HepG2 (cell line): Measurements from ENCODE around the gene CRISPLD2. TPM values are rescaled to one million over a fixed set of nuclear protein-coding genes. Genes with fewer than 3 reads are reported as not detected.

Source experiments
- ATAC-seq: fragments of 200-7000 bp; cut with Tn5 transposase; 3 replicates; pipeline ENCODE4 v1.9.1; 2020; ENCODE audit warnings: mild to moderate bottlenecking, moderate library complexity
- BruUV-seq: library from RNA; stranded (reverse); fragments of 400-500 nt; replicated peaks from 2 replicates; lab custom pipeline; 2021; lab: Mats Ljungman, UMichigan
- CTCF ChIA-PET: fragments of 300-600 bp; formaldehyde crosslinking; extraction: SDS; loops from one replicate; lab custom pipeline; 2021; ENCODE audit warnings: low total read pairs, inconsistent platforms, low intra/inter-chr PET ratio; lab: Yijun Ruan, JAX
- POLR2A ChIA-PET: fragments of 350-600 bp; sonication (Branson Sonifier 250); formaldehyde crosslinking; loops from one replicate; lab custom pipeline; 2020; ENCODE audit warnings: antibody characterized with exemption, inconsistent platforms; lab: Yijun Ruan, JAX
- DNase-seq: peaks from one replicate; pipeline ENCODE4 v3.0.0-alpha.2; 2015; ENCODE audit warnings: low spot score
- FAIRE-seq: peaks from 3 replicates; lab custom pipeline; 2011; peaks lifted over from hg19 to GRCh38; lab: Jason Lieb, UNC
- H2AFZ ChIP-seq: one replicate; pipeline ENCODE4 v1.6.1; 2011; ENCODE audit warnings: low read length, inconsistent platforms
- H3K27ac ChIP-seq: fragments of 300-600 bp; 3 replicates; pipeline ENCODE4 v1.8.0; 2011; ENCODE audit warnings: mixed run types, mild to moderate bottlenecking, mixed read lengths, low read length, inconsistent platforms; ENCODE audit not compliant: insufficient read depth; ENCODE audit errors: extremely low read length
- H3K27me3 ChIP-seq, 2 experiments: fragments of 200-600 bp in 1 of 2; 2 replicates in 1 of 2; 3 replicates in 1 of 2; pipeline versions ENCODE4 v1.6.0 to v1.8.0; 2011; ENCODE audit warnings: low read length in 2 of 2, mild to moderate bottlenecking in 2 of 2, moderate library complexity in 2 of 2, inconsistent platforms in 1 of 2; ENCODE audit not compliant: insufficient read depth in 2 of 2, control insufficient read depth in 1 of 2
- H3K36me3 ChIP-seq, 2 experiments: fragments of 200-600 bp in 1 of 2; replicated peaks in 1 of 2; 2 replicates in 1 of 2; 3 replicates in 1 of 2; pipeline versions ENCODE4 v1.5.1 to v1.8.0; 2011; ENCODE audit warnings: low read length in 2 of 2, inconsistent platforms in 1 of 2; ENCODE audit not compliant: insufficient read depth in 2 of 2, control insufficient read depth in 1 of 2
- H3K4me1 ChIP-seq: 2 replicates; pipeline ENCODE4 v1.5.1; 2012; ENCODE audit warnings: low read length, inconsistent platforms; ENCODE audit not compliant: insufficient read depth
- H3K4me2 ChIP-seq: 2 replicates; pipeline ENCODE4 v1.6.0; 2011; ENCODE audit warnings: low read depth, low read length, inconsistent platforms
- H3K4me3 ChIP-seq, 3 experiments: fragments of 200-600 bp in 1 of 3; sonication (generic), shearing (Covaris generic) in 1 of 3; replicated peaks in 1 of 3; 2 replicates each; pipeline ENCODE4 v1.5.1; 2011 to 2016; ENCODE audit warnings: low read length in 3 of 3, inconsistent platforms in 2 of 3, low read depth in 2 of 3, mild to moderate bottlenecking in 2 of 3, control low read depth in 1 of 3, mixed read lengths in 1 of 3; ENCODE audit not compliant: insufficient read depth in 1 of 3
- H3K79me2 ChIP-seq: one replicate; pipeline ENCODE4 v1.6.1; 2011; ENCODE audit warnings: low read length, inconsistent platforms; ENCODE audit not compliant: insufficient read depth
- H3K9ac ChIP-seq: 2 replicates; pipeline ENCODE4 v1.6.0; 2011; ENCODE audit warnings: mild to moderate bottlenecking, low read depth, low read length, inconsistent platforms; ENCODE audit not compliant: insufficient read depth
- H3K9me3 ChIP-seq: 2 replicates; pipeline ENCODE4 v1.5.1; 2012; ENCODE audit warnings: mild to moderate bottlenecking, low read length
- H4K20me1 ChIP-seq: 2 replicates; pipeline ENCODE4 v1.6.0; 2011; ENCODE audit warnings: inconsistent platforms, mild to moderate bottlenecking, low read length, moderate library complexity; ENCODE audit not compliant: insufficient read depth
- CC2D1A ChIP-seq: sonication (generic); formaldehyde crosslinking; IDR thresholded peaks from 2 replicates; pipeline ENCODE4 v1.8.1; 2023; ENCODE audit warnings: mild to moderate bottlenecking, missing genetic modification reagents
- MAFK ChIP-seq, 2 experiments: IDR thresholded peaks in 1 of 2; conservative IDR thresholded peaks in 1 of 2; 2 replicates each; pipeline ENCODE4 v1.6.1; 2011; ENCODE audit warnings: improper control_type of control experiment in 2 of 2, low read length in 2 of 2
- MYC ChIP-seq: sonication (generic); formaldehyde crosslinking; IDR thresholded peaks from 2 replicates; pipeline ENCODE4 v1.9.0; 2021; ENCODE audit warnings: missing genetic modification reagents, borderline replicate concordance
- PHF21A ChIP-seq: sonication (generic); formaldehyde crosslinking; IDR thresholded peaks from 2 replicates; pipeline ENCODE4 v1.5.0; 2020; ENCODE audit warnings: mild to moderate bottlenecking, missing genetic modification reagents
- ZBTB7A ChIP-seq: sonication (generic); formaldehyde crosslinking; IDR thresholded peaks from 2 replicates; pipeline ENCODE4 v1.8.0; 2022; ENCODE audit warnings: mild to moderate bottlenecking, missing genetic modification reagents
- ZIK1 ChIP-seq: sonication (generic); formaldehyde crosslinking; IDR thresholded peaks from 2 replicates; pipeline ENCODE4 v1.5.0; 2020; ENCODE audit warnings: mild to moderate bottlenecking, low read depth, missing genetic modification reagents, borderline replicate concordance
- ZNF724P ChIP-seq: sonication (generic); formaldehyde crosslinking; IDR thresholded peaks from 2 replicates; pipeline ENCODE4 v1.8.0; 2022; ENCODE audit warnings: missing genetic modification reagents, borderline replicate concordance
- WGBS: methylation state at CpG from one replicate; pipeline ENCODE4 v1.1.6; 2017; ENCODE audit warnings: low lambda C conversion rate; 5-methylcytosine and 5-hydroxymethylcytosine counted together
- in situ Hi-C: cut with HindIII; loops from 2 replicates; pipeline ENCODE4 v1.10.0; 2017; ENCODE audit warnings: low pct_unique_long_range_greater_than_20kb; ENCODE audit not compliant: extremely low pct_ligation_motif_present
- intact Hi-C: fragments of 100-400 bp; cut with micrococcal nuclease; formaldehyde crosslinking; loops from one replicate; pipeline ENCODE4 v1.10.0; 2022; ENCODE audit not compliant: unreplicated experiment
- polyA plus RNA-seq, 8 experiments: library from polyadenylated mRNA; depleted of rRNA in 3 of 8; stranded (reverse) in 7 of 8; unstranded in 1 of 8; fragments of >200 nt; fragmentation: Illumina TruSeq in 4 of 8; extraction: Trizol in 4 of 8; gene quantifications; 2 replicates each; pipeline versions ENCODE4 v1.2.1 to v1.2.3, GENCODE V29; 2011 to 2016; ENCODE audit warnings: low read depth in 4 of 8, missing spikeins in 1 of 8, mixed read lengths in 1 of 8; ENCODE audit not compliant: insufficient read depth in 1 of 8
- total RNA-seq, 5 experiments: library from RNA; depleted of rRNA; stranded (reverse); fragments of >200 nt; fragmentation: Illumina TruSeq; extraction: Trizol; gene quantifications; 2 replicates each; pipeline ENCODE4 v1.2.3, GENCODE V29; 2016; ENCODE audit warnings: low read depth in 1 of 5
- TF ChIP-seq, protein P1 (sequence below): sonication (generic); formaldehyde crosslinking; IDR thresholded peaks from 2 replicates; pipeline ENCODE4 v1.4.0; 2020; ENCODE audit warnings: missing genetic modification reagents
- TF ChIP-seq, protein P2 (sequence below): sonication (generic); formaldehyde crosslinking; IDR thresholded peaks from 2 replicates; pipeline ENCODE4 v1.9.0; 2021; ENCODE audit warnings: missing genetic modification reagents, borderline replicate concordance

The CRISPLD2 gene
- total and polyA plus RNA-seq, 2 of the 13 experiments (the other 11 are each of a cell fraction or from before 2014, with no cell fraction given), result 0.04 to 0.31 TPM

DNA sequence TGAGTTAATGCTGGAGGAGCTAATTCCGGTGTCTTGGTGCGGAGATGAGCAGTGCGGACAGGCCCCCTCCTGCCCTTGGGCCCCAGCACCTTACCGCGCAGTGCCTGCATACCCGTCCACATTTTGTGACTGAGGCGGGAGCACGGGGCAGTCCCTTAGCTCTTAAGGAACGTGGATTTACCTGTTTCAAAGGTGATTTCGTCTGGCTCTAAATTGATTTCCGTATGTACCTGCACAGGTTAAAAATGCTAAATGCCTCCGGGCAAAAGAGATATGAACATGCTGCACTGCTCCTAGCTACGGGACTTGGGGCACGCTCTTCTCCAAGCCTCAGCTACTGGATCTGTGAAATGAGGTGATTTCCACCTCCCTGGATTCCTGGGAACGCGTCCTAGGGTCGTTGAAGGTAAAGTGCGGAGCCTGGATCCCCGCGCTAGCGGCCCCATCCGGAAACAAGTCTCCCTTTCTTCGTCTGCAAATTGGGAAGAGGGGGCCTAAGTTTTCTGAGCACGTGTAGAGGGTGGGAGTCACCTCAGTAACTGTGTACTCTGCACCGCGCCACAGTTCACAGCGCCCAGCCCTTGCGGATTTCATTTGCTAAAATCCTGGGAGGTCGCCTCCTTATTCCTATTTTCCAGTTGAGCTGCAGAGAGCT, 669 bp upstream of the CRISPLD2 start:
- intact Hi-C loops (no loop called here), in situ Hi-C loops (no loop called here)
- ChIA-PET CTCF (no interaction called here), POLR2A (interaction anchor here (1.0 kb wide), 1 partner anchor 132 kb away, joined by 3 read pairs; no protein-coding TSS in a partner anchor)
- Histone ChIP-seq H3K27ac (no peak overlapping the region), H3K4me1 (peaks cover 28% of the 10 kb centered on the region), H3K4me2 (peak overlapping the region; percentile 78), H4K20me1 (0 out of 2 replicates have a peak, but pooled peaks cover 9% of the 10 kb centered on the region), H3K27me3 (peaks cover 10 to 76% of the 10 kb centered on the region in 2 experiments), H3K36me3 (no peaks in the 10 kb centered on the region), H3K4me3 (peak overlapping the region in 1 of 3 experiments; percentile 62; a peak in 1 of 6 replicates), H3K79me2 (no peaks in the 10 kb centered on the region), H3K9ac (no peak overlapping the region), H3K9me3 (no peaks in the 10 kb centered on the region), H2AFZ (no peak overlapping the region)
- no peak for FAIRE-seq
- TF ChIP-seq, protein P1, sequence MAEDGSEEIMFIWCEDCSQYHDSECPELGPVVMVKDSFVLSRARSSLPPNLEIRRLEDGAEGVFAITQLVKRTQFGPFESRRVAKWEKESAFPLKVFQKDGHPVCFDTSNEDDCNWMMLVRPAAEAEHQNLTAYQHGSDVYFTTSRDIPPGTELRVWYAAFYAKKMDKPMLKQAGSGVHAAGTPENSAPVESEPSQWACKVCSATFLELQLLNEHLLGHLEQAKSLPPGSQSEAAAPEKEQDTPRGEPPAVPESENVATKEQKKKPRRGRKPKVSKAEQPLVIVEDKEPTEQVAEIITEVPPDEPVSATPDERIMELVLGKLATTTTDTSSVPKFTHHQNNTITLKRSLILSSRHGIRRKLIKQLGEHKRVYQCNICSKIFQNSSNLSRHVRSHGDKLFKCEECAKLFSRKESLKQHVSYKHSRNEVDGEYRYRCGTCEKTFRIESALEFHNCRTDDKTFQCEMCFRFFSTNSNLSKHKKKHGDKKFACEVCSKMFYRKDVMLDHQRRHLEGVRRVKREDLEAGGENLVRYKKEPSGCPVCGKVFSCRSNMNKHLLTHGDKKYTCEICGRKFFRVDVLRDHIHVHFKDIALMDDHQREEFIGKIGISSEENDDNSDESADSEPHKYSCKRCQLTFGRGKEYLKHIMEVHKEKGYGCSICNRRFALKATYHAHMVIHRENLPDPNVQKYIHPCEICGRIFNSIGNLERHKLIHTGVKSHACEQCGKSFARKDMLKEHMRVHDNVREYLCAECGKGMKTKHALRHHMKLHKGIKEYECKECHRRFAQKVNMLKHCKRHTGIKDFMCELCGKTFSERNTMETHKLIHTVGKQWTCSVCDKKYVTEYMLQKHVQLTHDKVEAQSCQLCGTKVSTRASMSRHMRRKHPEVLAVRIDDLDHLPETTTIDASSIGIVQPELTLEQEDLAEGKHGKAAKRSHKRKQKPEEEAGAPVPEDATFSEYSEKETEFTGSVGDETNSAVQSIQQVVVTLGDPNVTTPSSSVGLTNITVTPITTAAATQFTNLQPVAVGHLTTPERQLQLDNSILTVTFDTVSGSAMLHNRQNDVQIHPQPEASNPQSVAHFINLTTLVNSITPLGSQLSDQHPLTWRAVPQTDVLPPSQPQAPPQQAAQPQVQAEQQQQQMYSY (CRISPR knock-in tag), result peak; percentile 74; the same call in 1 of the 2 replicates
- TF ChIP-seq CC2D1A (CRISPR knock-in tag) (0 out of 2 replicates have a peak, but pooled peaks have one; percentile 13), ZBTB7A (CRISPR knock-in tag) (no peak), ZIK1 (CRISPR knock-in tag) (no peak), PHF21A (CRISPR knock-in tag) (0 out of 2 replicates have a peak, but pooled peaks have one; percentile 16), MYC (CRISPR knock-in tag) (no peak), MAFK (conservative IDR thresholded peaks at IDR 0.05 in 1 of 2, IDR thresholded peaks at IDR 0.05 in 1 of 2; ENCODE audit: low read length in 2 of 2) (no peak), ZNF724P (CRISPR knock-in tag) (no peak)
- TF ChIP-seq, protein P2, sequence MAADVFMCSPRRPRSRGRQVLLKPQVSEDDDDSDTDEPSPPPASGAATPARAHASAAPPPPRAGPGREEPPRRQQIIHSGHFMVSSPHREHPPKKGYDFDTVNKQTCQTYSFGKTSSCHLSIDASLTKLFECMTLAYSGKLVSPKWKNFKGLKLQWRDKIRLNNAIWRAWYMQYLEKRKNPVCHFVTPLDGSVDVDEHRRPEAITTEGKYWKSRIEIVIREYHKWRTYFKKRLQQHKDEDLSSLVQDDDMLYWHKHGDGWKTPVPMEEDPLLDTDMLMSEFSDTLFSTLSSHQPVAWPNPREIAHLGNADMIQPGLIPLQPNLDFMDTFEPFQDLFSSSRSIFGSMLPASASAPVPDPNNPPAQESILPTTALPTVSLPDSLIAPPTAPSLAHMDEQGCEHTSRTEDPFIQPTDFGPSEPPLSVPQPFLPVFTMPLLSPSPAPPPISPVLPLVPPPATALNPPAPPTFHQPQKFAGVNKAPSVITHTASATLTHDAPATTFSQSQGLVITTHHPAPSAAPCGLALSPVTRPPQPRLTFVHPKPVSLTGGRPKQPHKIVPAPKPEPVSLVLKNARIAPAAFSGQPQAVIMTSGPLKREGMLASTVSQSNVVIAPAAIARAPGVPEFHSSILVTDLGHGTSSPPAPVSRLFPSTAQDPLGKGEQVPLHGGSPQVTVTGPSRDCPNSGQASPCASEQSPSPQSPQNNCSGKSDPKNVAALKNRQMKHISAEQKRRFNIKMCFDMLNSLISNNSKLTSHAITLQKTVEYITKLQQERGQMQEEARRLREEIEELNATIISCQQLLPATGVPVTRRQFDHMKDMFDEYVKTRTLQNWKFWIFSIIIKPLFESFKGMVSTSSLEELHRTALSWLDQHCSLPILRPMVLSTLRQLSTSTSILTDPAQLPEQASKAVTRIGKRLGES (CRISPR knock-in tag), result no peak
- WGBS, result 48% methylated on average over 21 of the region's 29 CpGs
- ATAC-seq, result peak; percentile 14
- BruUV-seq, result no TSS peak
- DNase-seq, result no peak
